ENCODE data around the gene NR6A1. TPM values are rescaled to one million over a fixed set of nuclear protein-coding genes. Genes with fewer than 3 reads are reported as not detected.

The NR6A1 gene
- total RNA-seq, 1 donor from 2014 or later = 302 TPM

DNA sequence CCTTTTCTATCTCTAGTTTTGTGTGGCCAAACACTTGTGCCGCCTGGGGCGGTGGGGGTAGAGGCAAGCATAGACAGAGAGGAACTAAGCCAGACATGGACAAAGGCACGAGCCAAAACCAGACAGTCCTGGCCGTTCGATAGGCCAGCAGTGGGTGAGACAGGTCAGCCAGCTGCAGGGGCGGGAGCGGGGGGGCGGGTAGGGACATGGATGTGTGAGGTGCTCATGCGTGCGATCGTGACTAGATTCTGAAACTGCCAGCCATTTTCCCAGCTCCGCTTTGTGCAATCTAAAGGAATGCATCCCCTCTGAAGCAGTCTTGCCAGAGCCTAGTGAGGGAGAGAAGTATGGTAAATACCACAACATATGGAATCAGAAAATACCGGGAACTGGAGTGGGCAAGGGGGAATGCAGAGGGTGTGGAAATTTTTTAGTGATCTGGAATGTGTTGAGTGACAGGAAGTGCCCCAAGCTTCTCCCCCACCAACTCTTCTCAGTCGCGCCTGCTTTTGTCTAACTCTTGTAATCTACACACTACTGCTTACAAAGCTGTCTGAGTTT, 111.9 kb downstream of the NR6A1 start:
- Histone ChIP-seq H4K20me1 (ENCODE audit: low read depth) (peaks cover 92% of the 10 kb centered on the region), H3K4me1 (peaks cover 31% of the 10 kb centered on the region), H3K9me3 (ENCODE audit: low read depth) (no peaks in the 10 kb centered on the region), H2AFZ (replicated peaks) (no peak overlapping the region), H3K27ac (peak overlapping the region; percentile 88), H3K79me2 (ENCODE audit: low read depth) (peaks cover 93% of the 10 kb centered on the region), H3K4me2 (peak overlapping the region; percentile 78), H3K36me3 (no peaks in the 10 kb centered on the region), H3F3A (ENCODE audit: low read depth) (peaks cover 38% of the 10 kb centered on the region), H3K9ac (no peak overlapping the region), H3K27me3 (no peaks in the 10 kb centered on the region), H3K4me3 (peak overlapping the region; percentile 52)
- Mint-ChIP-seq H3K36me3 (peaks cover 14% of the 10 kb centered on the region), H3K27ac (peak overlapping the region; percentile 99), H3K4me1 (peaks cover 42% of the 10 kb centered on the region), H3K4me3 (peak overlapping the region; percentile 96), H3K9me3 (no peaks in the 10 kb centered on the region), H3K27me3 (ENCODE audit: insufficient read depth, low read depth) (peaks cover 7% of the 10 kb centered on the region)
- TF ChIP-seq EZH2phosphoT487 (IDR thresholded peaks at IDR 0.05) = no peak
- TF ChIP-seq EZH2 (IDR thresholded peaks at IDR 0.05) = no peak
- no peak for TF ChIP-seq CTCF (IDR thresholded peaks at IDR 0.05)
- peak; percentile 91 for DNase-seq (ENCODE audit: low spot score)

- TF ChIP-seq CTCF (IDR thresholded peaks at IDR 0.05) (no peak), EZH2 (IDR thresholded peaks at IDR 0.05) (no peak), EZH2phosphoT487 (IDR thresholded peaks at IDR 0.05) (no peak)
These were observed 112.7 kb downstream of the NR6A1 start for GRCh38 chr9:124658165-124659017.

GRCh38 chr9:124657516-124657915, 113.6 kb downstream of the NR6A1 start:
- H3K79me2 ChIP-seq (ENCODE audit: low read depth) = peaks cover 93% of the 10 kb centered on the region
- H4K20me1 ChIP-seq (ENCODE audit: low read depth) = peaks cover 93% of the 10 kb centered on the region
- no peak overlapping the region for H3K4me3 ChIP-seq
- H3K27ac ChIP-seq = no peak overlapping the region
- peaks cover 7% of the 10 kb centered on the region for H3K27me3 Mint-ChIP-seq (ENCODE audit: insufficient read depth, low read depth)
- H3K4me1 ChIP-seq = peaks cover 31% of the 10 kb centered on the region
- H3K4me1 Mint-ChIP-seq = peaks cover 32% of the 10 kb centered on the region
- peak overlapping the region; percentile 99 for H3K27ac Mint-ChIP-seq
- peak overlapping the region; percentile 78 for H3K4me2 ChIP-seq
- H3K9ac ChIP-seq = no peak overlapping the region
- peaks cover 3% of the 10 kb centered on the region for H3K36me3 Mint-ChIP-seq
- no peaks in the 10 kb centered on the region for H3K9me3 Mint-ChIP-seq
- peak overlapping the region; percentile 96 for H3K4me3 Mint-ChIP-seq
- H3K9me3 ChIP-seq (ENCODE audit: low read depth) = no peaks in the 10 kb centered on the region
- no peak overlapping the region for H2AFZ ChIP-seq (replicated peaks)
- no peak for DNase-seq (ENCODE audit: low spot score)
- H3K36me3 ChIP-seq = no peaks in the 10 kb centered on the region
- H3K27me3 ChIP-seq = no peaks in the 10 kb centered on the region
- peaks cover 38% of the 10 kb centered on the region for H3F3A ChIP-seq (ENCODE audit: low read depth)
- TF ChIP-seq EZH2 (IDR thresholded peaks at IDR 0.05) (no peak), CTCF (IDR thresholded peaks at IDR 0.05) (no peak), EZH2phosphoT487 (IDR thresholded peaks at IDR 0.05) (no peak)

More at GRCh38 chr9:124658165-124659017, 112.7 kb downstream of the NR6A1 start:
- no peak overlapping the region for H3K9ac ChIP-seq
- no peaks in the 10 kb centered on the region for H3K27me3 ChIP-seq
- peak; percentile 87 for DNase-seq (ENCODE audit: low spot score)
- peak overlapping the region; percentile 88 for H3K27ac ChIP-seq
- H2AFZ ChIP-seq (replicated peaks) = no peak overlapping the region
- Mint-ChIP-seq H3K27me3 (ENCODE audit: insufficient read depth, low read depth) (peaks cover 7% of the 10 kb centered on the region), H3K36me3 (peaks cover 10% of the 10 kb centered on the region), H3K27ac (peak overlapping the region; percentile 99), H3K4me3 (peak overlapping the region; percentile 96), H3K9me3 (no peaks in the 10 kb centered on the region), H3K4me1 (peaks cover 39% of the 10 kb centered on the region)
- peaks cover 93% of the 10 kb centered on the region for H3K79me2 ChIP-seq (ENCODE audit: low read depth)
- H3K36me3 ChIP-seq = no peaks in the 10 kb centered on the region
- H3K9me3 ChIP-seq (ENCODE audit: low read depth) = no peaks in the 10 kb centered on the region
- peak overlapping the region; percentile 78 for H3K4me2 ChIP-seq
- peaks cover 38% of the 10 kb centered on the region for H3F3A ChIP-seq (ENCODE audit: low read depth)
- peaks cover 31% of the 10 kb centered on the region for H3K4me1 ChIP-seq
- peaks cover 93% of the 10 kb centered on the region for H4K20me1 ChIP-seq (ENCODE audit: low read depth)
- peak overlapping the region; percentile 52 for H3K4me3 ChIP-seq

All from neural progenitor cell (in vitro differentiated cells).